T-helper 1 cell treated with Interleukin-12 subunit alpha and Interleukin-12 subunit beta and Interleukin-4 antibody, amounts not matched to agents 30 ng/mL and 1 ng/mL, for 36 hours (primary cell): Measurements from ENCODE around the gene PRR13. TPM values are rescaled to one million over a fixed set of nuclear protein-coding genes. Genes with fewer than 3 reads are reported as not detected.
"Not testable (repeated sequence)": the region's sequence is repeated elsewhere in the genome, so short reads cannot be mapped to it uniquely, and the experiment has no call there.

Experiments
- intact Hi-C: fragments of 100-400 bp; cut with micrococcal nuclease; formaldehyde crosslinking; loops from one replicate; pipeline ENCODE4 v1.15.1; 2024
- total RNA-seq: library from RNA; stranded (reverse); gene quantifications from 2 replicates; pipeline ENCODE4 v1.2.3, GENCODE V29; 2022

PRR13 gene
- total RNA-seq, 1 donor from 2014 or later: 214 TPM

- intact Hi-C loops: not testable (repeated sequence)
These were observed 6.2 kb upstream of the PRR13 start for GRCh38 chr12:53435326-53435725.

DNA sequence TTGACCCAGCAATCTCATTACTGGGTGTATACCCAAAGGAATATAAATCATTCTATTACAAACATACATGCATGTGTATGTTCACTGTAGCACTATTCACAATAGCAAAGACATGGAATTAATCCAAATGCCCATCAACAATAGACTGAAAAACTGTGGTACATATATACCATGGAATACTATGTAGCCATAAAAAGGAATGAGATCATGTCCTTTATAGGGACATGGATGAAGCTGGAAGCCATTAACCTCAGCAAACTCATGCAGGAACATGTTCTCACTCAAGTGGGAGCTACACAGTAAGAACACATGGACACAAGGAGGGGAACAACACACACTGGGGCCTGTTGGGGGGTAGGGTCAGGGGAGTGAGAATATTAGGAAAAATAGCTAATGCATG is 2.0 kb upstream of the PRR13 start:
- intact Hi-C loops: not testable (repeated sequence)

GRCh38 chr12:53443955-53444354 is 2.4 kb downstream of the PRR13 start:
- intact Hi-C loops: loop anchor here (5.0 kb wide), 1 partner anchor 367 kb away; the partner anchor contains the start of gene SPRYD3

DNA sequence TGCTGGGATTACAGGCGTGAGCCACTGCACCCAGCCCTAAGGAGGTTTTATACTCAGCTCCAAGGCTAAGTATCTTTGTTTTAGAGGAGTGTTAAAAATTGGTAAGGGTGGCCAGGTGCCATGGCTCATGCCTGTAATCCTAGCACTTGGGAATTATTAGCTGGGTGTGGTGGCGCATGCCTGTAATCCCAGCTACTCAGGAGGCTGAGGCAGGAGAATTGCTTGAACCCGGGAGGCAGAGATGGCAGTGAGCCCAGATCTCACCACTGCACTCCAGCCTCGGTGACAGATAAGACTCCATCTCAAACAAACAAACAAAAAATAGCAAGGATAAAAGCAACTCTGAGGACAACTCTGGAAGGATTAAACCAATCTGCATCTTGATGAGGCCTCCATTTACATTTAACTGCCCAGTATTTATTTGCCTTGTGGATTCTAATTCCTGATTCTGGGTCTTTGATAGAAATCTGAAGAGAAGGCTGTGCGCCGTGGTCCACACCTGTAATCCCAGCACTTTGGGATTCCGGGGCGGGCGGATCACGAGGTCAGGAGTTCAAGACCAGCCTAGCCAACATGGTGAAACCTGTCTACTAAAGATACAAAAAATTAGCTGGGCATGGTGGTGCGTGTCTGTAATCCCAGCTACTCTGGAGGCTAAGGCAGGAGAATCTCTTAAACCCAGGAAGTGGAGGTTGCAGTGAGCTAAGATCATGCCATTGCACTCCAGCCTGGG is 3.2 kb downstream of the PRR13 start:
- intact Hi-C loops: loop anchor here (5.0 kb wide), 1 partner anchor 367 kb away; the partner anchor contains the start of gene SPRYD3

DNA sequence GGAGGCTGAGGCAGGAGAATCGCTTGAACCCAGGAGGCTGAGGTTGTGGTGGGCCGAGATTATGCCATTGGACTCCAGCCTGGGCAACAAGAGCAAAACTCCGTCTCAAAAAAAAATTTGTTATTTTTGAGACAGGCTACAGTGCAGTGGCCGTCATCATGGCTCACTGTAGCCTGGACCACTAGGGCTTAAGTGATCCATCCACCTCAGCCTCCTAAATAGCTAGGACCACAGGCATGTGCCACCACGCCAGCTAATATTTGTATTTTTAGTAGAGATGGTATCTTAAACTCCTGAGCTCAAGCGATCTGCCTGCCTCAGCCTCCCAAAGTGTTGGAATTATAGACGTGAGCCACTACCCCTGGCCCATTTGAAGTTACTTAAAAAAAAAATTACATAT is 9.4 kb downstream of the PRR13 start:
- intact Hi-C loops: loop anchor here (1.0 to 5.0 kb wide), 13 partner anchors 10 to 445 kb away; partner anchors contain the start of genes AAAS, ATP5MC2, EIF4B and ITGB7

DNA sequence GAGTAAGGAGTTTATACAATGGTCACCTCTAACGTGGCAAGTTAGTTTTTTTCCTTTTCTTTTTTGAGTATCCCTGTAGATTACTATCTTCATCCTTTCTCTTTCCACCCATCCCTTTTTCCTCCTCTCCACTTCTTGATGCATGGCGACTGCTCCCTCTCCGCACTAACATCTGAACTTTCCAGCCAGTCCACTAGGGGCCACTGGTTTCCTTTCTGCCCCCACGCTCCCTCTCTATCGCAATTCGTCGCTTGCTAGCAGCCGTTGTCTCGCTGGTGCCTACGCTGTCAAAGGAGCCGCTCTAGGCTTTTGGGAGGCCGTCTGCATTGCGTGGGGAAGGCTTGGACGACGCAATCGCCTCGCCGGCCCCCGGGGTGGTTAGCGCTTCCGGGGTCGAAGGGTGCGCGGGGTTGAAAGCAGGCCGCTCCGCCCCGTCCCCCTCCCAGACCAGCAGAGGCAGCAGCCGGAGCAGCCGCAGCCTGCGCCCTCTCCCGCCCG is 10.2 kb downstream of the PRR13 start, which contains the start of gene PCBP2:
TSS of gene PCBP2 (plus strand) at position 442 of the 498 bp plus-strand sequence. CDS start 2,699 bp downstream, outside the sequence.
- intact Hi-C loops: loop anchor here (1.0 to 5.0 kb wide), 15 partner anchors 10 to 445 kb away; partner anchors contain the start of genes AAAS, ATP5MC2, CALCOCO1 and CSAD

DNA sequence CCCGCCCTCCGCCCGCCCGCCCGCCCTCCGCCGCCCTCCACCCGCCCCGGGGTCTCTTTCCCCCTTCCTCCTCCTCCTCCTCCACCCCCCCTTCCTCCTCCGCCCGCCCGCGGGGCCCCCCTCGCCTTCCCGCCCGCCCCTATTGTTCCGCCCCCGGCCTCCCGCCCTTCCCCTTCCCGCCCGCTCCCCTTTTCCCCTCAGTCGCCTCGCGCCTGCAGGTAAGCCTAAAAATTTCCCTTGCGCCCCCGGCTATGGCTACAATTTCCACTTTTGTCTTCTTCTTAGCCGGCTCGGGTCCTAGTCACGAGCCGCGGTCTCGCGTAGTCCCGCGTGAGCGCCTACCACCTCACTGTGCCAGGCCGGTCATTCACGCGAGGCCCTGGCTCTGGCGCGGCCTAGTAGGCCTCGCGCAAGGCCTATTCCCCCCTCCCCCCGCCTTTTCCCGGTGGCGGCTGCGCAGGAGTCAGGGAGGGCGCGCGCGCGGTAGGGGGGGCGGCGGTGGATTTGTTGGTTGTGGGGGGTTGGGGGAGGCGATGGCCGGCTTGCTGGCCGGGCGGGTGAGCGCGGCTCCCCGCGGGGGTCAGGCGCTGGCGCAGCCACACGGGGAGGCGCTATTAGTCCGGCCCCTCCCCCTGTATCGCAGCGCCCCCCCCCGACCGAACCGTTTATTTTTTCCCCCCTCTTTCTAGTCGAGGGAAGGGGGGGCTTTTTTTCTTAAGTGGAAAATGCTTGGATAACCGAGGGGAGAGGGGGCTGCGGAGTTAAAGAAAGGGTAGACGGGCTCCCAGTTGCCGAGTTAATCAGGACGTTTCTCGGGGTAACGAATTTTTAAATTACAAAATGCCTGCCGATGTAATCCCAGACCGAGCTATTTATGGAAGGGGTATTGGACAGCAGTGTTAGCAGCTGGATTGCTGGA is 10.9 kb downstream of the PRR13 start:
- intact Hi-C loops: loop anchor here (1.0 to 5.0 kb wide), 4 partner anchors 230 to 275 kb away; partner anchors contain the start of genes CALCOCO1, CSAD, ITGB7 and ZNF740

DNA sequence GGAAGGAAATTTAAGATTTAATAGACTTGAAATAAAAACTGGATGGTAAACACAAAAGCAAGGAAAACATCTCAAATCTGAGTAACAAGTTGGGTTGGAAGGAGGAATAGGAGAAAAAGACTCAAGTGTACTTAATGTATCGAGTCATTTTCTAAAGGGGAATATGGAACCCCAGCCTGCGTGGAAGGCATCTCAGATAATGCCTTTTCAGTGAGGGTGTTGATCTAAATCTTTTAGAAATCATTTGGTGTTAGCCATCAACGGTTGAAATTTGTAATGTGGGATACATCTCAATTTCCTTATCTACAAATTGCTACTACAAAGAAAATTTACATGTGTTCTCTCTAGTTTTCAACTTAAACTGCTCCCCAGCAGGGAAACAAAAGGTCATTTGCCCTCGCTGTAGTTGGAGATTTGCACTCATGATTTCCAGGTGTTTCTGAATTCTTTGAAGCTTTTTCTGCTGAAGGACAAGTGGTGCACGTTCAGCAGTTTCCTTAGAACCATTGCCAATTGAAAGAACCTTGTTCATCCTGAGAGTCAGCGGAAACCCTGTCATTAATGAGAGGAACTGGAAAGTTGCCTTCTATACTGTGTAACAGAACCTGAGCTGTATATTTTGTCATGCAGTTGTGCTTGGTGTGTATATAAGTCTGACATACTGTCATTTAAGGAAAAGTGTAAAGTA is 12.6 kb downstream of the PRR13 start:
- intact Hi-C loops: loop anchor here (5.0 kb wide), 2 partner anchors 232 to 247 kb away; partner anchors contain the start of gene ITGB7

GRCh38 chr12:53454707-53455106 is 13.2 kb downstream of the PRR13 start:
- intact Hi-C loops: loop anchor here (5.0 kb wide), 2 partner anchors 232 to 247 kb away; partner anchors contain the start of gene ITGB7

DNA sequence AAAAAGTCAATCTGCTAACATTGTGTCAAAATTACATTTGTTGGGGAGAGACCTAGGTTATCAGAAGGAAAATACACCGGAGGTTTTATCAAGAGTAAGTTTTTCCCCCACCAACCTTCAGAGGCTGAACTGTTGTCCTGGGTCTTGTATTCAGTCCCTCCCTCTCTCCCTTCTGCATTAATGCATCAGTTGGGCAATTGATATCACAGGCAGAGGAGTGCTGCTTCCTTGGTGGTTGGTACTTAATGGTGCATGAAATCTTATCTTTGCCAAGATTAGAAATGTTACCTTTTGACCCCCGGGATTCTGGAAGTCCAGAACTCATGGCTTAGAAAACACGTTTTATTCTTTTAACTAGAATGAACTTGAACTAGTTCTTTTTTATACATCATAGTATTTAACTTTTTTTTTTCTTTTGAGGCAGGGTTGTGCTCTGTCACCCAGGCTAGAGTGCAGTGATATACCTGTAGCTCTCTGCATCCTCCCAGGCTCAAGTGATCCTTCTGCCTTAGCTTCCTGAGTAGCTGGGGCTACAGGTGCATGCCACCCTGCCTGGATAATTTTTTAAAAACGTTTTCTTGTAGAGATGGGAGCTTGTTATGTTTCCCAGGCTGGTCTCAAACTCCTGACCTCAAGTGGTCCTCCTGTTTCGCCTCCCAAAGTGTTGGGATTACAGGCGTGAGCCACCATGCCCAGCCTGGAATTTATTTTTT is 15.3 kb downstream of the PRR13 start:
- intact Hi-C loops: no loop called here

- intact Hi-C loops: no loop called here
These were observed 17.6 kb downstream of the PRR13 start for GRCh38 chr12:53459097-53459496.

- intact Hi-C loops: no loop called here
These were observed 19.5 kb downstream of the PRR13 start for GRCh38 chr12:53461059-53461458.

DNA sequence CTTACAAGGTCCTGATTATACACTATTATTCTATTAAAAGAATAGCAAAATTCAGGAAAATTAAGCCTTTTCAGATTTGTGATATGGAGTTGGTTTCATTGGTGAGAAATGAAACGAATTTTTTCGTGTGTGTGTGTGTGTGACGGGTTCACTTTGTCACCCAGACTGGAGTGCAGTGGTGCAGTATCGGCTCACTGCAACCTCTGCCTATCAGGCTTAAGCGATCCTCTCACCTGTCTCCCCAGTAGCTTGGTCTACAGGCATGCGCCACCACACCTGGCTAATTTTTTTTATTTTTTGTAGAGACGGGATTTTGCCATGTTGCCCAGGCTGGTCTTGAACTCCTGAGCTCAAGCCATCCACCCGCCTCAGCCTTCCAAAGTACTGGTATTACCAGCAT is 20.1 kb downstream of the PRR13 start:
- intact Hi-C loops: no loop called here

DNA sequence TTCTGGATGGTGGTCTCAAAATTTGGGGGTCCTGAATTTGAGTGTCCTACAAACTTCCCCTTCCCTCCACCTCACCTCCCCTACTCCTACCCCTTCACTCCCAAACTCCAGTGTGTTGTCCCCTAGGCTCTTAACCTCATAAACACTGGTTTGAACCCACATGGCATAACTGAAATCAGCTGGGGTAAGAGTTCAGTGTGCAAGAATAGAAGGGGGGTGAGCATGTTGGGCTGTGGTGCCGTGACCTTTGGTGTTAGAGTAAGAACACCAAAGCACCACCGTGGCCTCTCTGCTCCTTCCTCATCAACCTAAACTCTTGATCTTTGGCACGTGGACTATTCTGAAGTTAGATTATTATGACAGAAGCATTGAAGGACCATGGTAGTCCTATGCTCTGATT is 21.4 kb downstream of the PRR13 start:
- intact Hi-C loops: loop anchor here (2.0 kb wide), 1 partner anchor 14 kb away; no protein-coding TSS in a partner anchor

DNA sequence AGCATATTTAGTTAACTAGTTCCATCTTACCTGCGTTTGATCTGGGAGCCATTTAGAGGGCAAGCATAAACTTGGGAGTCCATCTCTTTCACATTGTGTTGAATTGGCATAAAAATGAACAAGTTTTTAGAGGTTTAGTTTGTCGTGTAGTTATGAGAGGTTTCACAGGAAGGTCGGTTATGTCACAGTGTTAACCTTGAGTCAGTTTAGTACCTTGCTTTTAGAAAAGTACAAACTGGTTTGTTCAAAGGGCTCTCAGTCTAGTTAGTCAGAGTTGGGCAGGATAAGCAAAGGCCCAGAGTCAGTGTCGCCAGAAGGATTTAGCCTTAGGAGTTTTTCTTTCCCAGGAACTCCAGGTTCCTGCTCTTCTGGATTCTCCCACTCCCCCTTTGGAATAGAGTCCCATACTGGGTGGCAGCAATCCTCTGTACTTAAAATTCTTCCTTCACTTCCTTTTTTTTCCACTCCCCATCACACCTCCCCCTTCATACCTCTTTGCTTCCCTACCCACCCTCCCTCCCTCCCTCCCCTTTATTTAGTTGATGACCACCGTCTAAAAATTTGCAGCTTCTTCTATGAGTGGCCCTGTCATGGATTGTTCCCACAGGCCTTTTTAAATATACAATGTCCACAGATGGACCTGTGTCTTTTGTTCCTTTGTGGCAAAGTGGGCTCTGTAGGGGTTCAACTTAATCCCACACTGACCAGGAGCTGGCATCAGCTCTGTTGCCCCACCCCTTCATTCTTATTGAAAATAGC is 22.4 kb downstream of the PRR13 start:
- intact Hi-C loops: loop anchor here (2.0 kb wide), 1 partner anchor 13 kb away; no protein-coding TSS in a partner anchor

DNA sequence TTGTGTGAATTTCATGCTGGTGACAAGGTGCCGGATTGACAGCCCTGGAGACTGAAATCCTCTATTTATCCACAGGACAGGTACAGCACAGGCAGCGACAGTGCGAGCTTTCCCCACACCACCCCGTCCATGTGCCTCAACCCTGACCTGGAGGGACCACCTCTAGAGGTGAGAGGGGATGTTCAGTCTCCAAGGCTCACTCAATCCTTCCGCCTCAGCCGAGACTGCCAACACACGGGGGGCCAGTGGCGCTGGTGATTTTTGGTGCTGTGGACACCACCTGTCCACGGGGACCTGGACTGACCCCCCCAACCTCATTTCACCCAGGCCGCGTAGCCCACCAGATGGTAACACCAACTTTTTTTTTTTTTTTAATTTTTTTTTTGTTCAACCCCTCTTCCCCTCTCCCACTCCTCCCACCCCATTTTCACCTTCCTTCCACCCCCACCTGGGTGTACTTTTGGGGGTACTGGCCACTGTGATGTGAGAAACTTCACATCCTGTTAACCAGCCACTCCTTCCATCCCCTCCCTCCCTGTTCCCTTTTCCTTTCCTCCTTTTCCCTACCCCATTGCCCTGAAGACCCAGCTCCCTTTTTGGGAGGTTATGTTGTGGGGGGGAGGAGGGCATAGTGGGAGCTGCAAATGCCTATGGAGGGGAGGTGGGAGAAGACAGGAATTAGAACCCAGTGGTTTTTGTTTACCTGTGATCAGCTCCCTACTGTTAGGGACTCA is 23.3 kb downstream of the PRR13 start:
- intact Hi-C loops: no loop called here

DNA sequence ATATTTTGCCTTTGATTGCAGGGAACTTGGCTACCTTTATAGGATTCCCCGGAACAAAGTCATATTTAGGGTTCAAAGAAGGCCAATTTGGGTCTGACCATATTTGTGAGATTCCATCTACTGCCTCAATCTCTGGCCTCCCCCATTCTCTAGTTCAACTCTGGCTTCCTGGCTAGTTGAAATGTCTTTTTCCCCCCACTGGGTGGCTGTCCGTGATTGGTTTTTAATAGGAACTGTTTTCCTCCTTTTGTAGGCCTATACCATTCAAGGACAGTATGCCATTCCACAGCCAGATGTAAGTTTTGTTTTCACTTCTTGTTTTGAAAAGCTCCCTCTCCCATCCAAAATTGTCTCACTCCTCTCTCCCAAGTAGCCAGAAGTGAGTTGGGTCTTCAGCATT is 24.1 kb downstream of the PRR13 start:
- intact Hi-C loops: no loop called here

DNA sequence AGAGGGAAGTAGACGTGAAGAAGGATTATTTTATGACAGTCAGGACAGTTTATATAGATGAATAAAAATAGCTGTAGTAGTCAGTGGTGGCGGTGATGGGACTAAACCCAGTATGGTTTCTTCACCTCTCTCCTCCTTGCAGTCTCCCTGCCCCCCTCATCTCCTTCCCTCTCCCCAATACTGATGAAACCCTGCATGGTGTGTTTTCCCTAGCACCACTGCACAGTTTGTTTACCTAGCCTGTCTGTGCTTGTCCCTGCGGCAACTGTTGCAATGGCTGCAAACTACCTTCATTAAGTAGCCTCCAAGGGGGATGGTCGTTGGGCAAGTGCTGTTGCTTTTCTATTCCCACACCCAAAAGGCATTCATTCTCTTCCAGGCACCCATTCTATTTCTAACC is 25.1 kb downstream of the PRR13 start:
- intact Hi-C loops: no loop called here

DNA sequence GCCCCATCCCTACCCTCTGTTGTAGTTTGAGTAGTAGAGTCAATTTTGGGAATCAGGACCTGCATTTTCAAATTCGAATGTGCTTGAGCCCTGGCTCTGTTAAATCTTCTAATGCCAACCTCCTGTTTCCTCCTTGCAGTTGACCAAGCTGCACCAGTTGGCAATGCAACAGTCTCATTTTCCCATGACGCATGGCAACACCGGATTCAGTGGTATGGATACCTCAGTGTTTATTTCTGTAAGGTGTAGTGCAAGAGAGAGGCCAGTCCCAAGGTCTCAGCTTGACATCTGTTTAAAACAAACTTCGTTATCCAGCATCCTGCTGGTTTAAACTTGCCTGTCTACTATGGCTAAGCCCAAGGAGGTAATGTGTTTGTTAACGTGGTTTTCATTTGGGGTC is 25.5 kb downstream of the PRR13 start:
- intact Hi-C loops: no loop called here
